Hepatocyte (in vitro differentiated cells): ENCODE results near the gene ADGRD1. TPM values are rescaled to one million over a fixed set of nuclear protein-coding genes. Genes with fewer than 3 reads are reported as not detected.
A peak's percentile ranks its signal among the peaks of the same experiment; 100 is the strongest.

ENCODE experiments used
- DNase-seq: peaks from one replicate; pipeline ENCODE4 v3.0.0-alpha.2; 2016; ENCODE audit warnings: low spot score
- H2AFZ ChIP-seq: fragments of 200-600 bp; sonication (generic); 2 replicates; pipeline ENCODE4 v1.6.0; 2016; ENCODE audit warnings: antibody characterized with exemption, mild to moderate bottlenecking
- H3K27ac ChIP-seq: fragments of 200-600 bp; sonication (generic); 2 replicates; pipeline ENCODE4 v1.5.1; 2016; ENCODE audit warnings: mild to moderate bottlenecking
- H3K27me3 ChIP-seq: fragments of 200-600 bp; sonication (generic); 2 replicates; pipeline ENCODE4 v1.6.1; 2016
- H3K36me3 ChIP-seq: fragments of 200-600 bp; sonication (generic); replicated peaks from 2 replicates; pipeline ENCODE4 v1.5.1; 2016; ENCODE audit warnings: low read depth; ENCODE audit not compliant: insufficient read depth
- H3K4me1 ChIP-seq: fragments of 200-600 bp; sonication (generic); 2 replicates; pipeline ENCODE4 v1.5.1; 2016; ENCODE audit warnings: mild to moderate bottlenecking, moderate library complexity; ENCODE audit not compliant: insufficient read depth
- H3K4me2 ChIP-seq: fragments of 200-600 bp; sonication (generic); 2 replicates; pipeline ENCODE4 v1.6.0; 2016
- H3K4me3 ChIP-seq: fragments of 200-600 bp; sonication (generic); 2 replicates; pipeline ENCODE4 v1.5.1; 2016; ENCODE audit warnings: mild to moderate bottlenecking
- H3K79me2 ChIP-seq: fragments of 200-600 bp; sonication (generic); 2 replicates; pipeline ENCODE4 v1.6.0; 2017; ENCODE audit warnings: mild to moderate bottlenecking
- H3K9me2 ChIP-seq: fragments of 200-600 bp; sonication (generic); replicated peaks from 2 replicates; pipeline ENCODE4 v1.6.0; 2017; ENCODE audit warnings: mild to moderate bottlenecking; ENCODE audit not compliant: insufficient read depth
- H3K9me3 ChIP-seq: fragments of 200-600 bp; sonication (generic); 2 replicates; pipeline ENCODE4 v1.5.1; 2016; ENCODE audit warnings: low read depth, mild to moderate bottlenecking
- H4K20me1 ChIP-seq: fragments of 200-600 bp; sonication (generic); 2 replicates; pipeline ENCODE4 v1.6.0; 2016; ENCODE audit warnings: mild to moderate bottlenecking; ENCODE audit not compliant: insufficient read depth, poor library complexity, severe bottlenecking
- CTCF ChIP-seq: fragments of 200-600 bp; sonication (generic); IDR thresholded peaks from 2 replicates; pipeline ENCODE4 v1.5.1; 2016; ENCODE audit warnings: antibody characterized with exemption, mild to moderate bottlenecking; ENCODE audit not compliant: poor library complexity
- EZH2 ChIP-seq: fragments of 200-600 bp; sonication (generic); IDR thresholded peaks from 2 replicates; pipeline ENCODE4 v1.6.1; 2016; ENCODE audit warnings: antibody characterized with exemption, mild to moderate bottlenecking, borderline replicate concordance
- EZH2phosphoT487 ChIP-seq: fragments of 200-600 bp; sonication (generic); IDR thresholded peaks from one replicate; pipeline ENCODE4 v1.6.1; 2018; ENCODE audit warnings: antibody characterized with exemption, mild to moderate bottlenecking, low read depth, moderate library complexity; ENCODE audit not compliant: unreplicated experiment, severe bottlenecking
- WGBS: methylation state at CpG from one replicate; pipeline ENCODE4 v1.1.6; 2016; ENCODE audit warnings: low lambda C conversion rate; ENCODE audit errors: missing lambda C conversion rate; 5-methylcytosine and 5-hydroxymethylcytosine counted together
- polyA plus RNA-seq: library from polyadenylated mRNA; unstranded; fragments of >200 nt; fragmentation: Nextera tagmentation; extraction: Ambion mirVana; gene quantifications from 2 replicates; pipeline ENCODE4 v1.2.1, GENCODE V29; 2016
- total RNA-seq: library from RNA; depleted of rRNA; stranded (reverse); fragments of >200 nt; gene quantifications from 2 replicates; pipeline ENCODE4 v1.2.3, GENCODE V29; 2014

ADGRD1 gene
- total and polyA plus RNA-seq, 2 experiments from 2014 or later = 18.1 to 18.5 TPM

GRCh38 chr12:131012279-131013069 is 58.8 kb downstream of the ADGRD1 start:
- H3K27me3 ChIP-seq = no peaks in the 10 kb centered on the region
- no peaks in the 10 kb centered on the region for H3K36me3 ChIP-seq
- no peaks in the 10 kb centered on the region for H3K9me2 ChIP-seq
- H3K4me1 ChIP-seq = peaks cover 8% of the 10 kb centered on the region
- TF ChIP-seq EZH2phosphoT487 (no peak), EZH2 (no peak), CTCF (no peak)
- no peaks in the 10 kb centered on the region for H3K79me2 ChIP-seq
- no peak overlapping the region for H3K4me2 ChIP-seq
- no peaks in the 10 kb centered on the region for H3K9me3 ChIP-seq
- WGBS = 74% methylated on average over 23 of the region's 23 CpGs
- no peak overlapping the region for H2AFZ ChIP-seq
- H3K27ac ChIP-seq = peak overlapping the region; percentile 62
- no peak overlapping the region for H3K4me3 ChIP-seq
- H4K20me1 ChIP-seq = no peaks in the 10 kb centered on the region
- DNase-seq = peak; percentile 48

- TF ChIP-seq EZH2phosphoT487 (no peak), EZH2 (no peak), CTCF (no peak)
- Histone ChIP-seq H4K20me1 (no peaks in the 10 kb centered on the region), H3K9me2 (no peaks in the 10 kb centered on the region), H3K4me1 (peaks cover 2% of the 10 kb centered on the region), H3K4me2 (no peak overlapping the region), H3K36me3 (no peaks in the 10 kb centered on the region), H3K27me3 (no peaks in the 10 kb centered on the region), H3K4me3 (no peak overlapping the region), H3K9me3 (no peaks in the 10 kb centered on the region), H2AFZ (no peak overlapping the region), H3K27ac (no peak overlapping the region), H3K79me2 (no peaks in the 10 kb centered on the region)
- DNase-seq = no peak
- WGBS = 95% methylated on average over 7 of the region's 7 CpGs
Observed at GRCh38 chr12:131013118-131013517, 59.4 kb downstream of the ADGRD1 start.

- H3K27me3 ChIP-seq = no peaks in the 10 kb centered on the region
Observed at GRCh38 chr12:131014343-131014742, 60.6 kb downstream of the ADGRD1 start.

GRCh38 chr12:131015581-131016337 is 62.1 kb downstream of the ADGRD1 start:
- Histone ChIP-seq H2AFZ (no peak overlapping the region), H3K36me3 (no peaks in the 10 kb centered on the region), H3K9me2 (no peaks in the 10 kb centered on the region), H3K79me2 (no peaks in the 10 kb centered on the region), H3K4me1 (no peaks in the 10 kb centered on the region), H3K4me2 (no peak overlapping the region), H3K27me3 (no peaks in the 10 kb centered on the region), H3K4me3 (no peak overlapping the region), H3K9me3 (no peaks in the 10 kb centered on the region), H4K20me1 (no peaks in the 10 kb centered on the region), H3K27ac (no peak overlapping the region)
- TF ChIP-seq EZH2 (no peak), CTCF (no peak), EZH2phosphoT487 (no peak)
- DNase-seq = no peak
- 82% methylated on average over 15 of the region's 15 CpGs for WGBS

More at GRCh38 chr12:131014343-131014742, 60.6 kb downstream of the ADGRD1 start:
- Histone ChIP-seq H3K27ac (no peak overlapping the region), H3K9me3 (no peaks in the 10 kb centered on the region), H3K4me1 (no peaks in the 10 kb centered on the region), H3K4me3 (no peak overlapping the region), H3K4me2 (no peak overlapping the region), H2AFZ (no peak overlapping the region), H3K9me2 (no peaks in the 10 kb centered on the region), H3K79me2 (no peaks in the 10 kb centered on the region), H4K20me1 (no peaks in the 10 kb centered on the region), H3K36me3 (no peaks in the 10 kb centered on the region)
- TF ChIP-seq EZH2phosphoT487 = no peak
- no peak for DNase-seq
- 95% methylated on average over 14 of the region's 14 CpGs for WGBS
